Cardiac muscle cell (in vitro differentiated cells and primary cell): Measurements from ENCODE around the gene DZIP1. TPM values are rescaled to one million over a fixed set of nuclear protein-coding genes. Genes with fewer than 3 reads are reported as not detected.

Experiments used
- DNase-seq, 2 donors: peaks; one replicate each; pipeline versions ENCODE4 v3.0.0 to v3.0.0-alpha.2; 2010 to 2017; ENCODE audit warnings: low read depth in 1 of 2, low spot score in 1 of 2
- H3K27ac ChIP-seq: fragments of 200-600 bp; sonication (generic); 2 replicates; pipeline ENCODE4 v1.5.1; 2016
- H3K27me3 ChIP-seq: fragments of 200-600 bp; sonication (generic); 2 replicates; pipeline ENCODE4 v1.6.0; 2016; ENCODE audit warnings: control low read depth
- H3K36me3 ChIP-seq: fragments of 200-600 bp; sonication (generic); 2 replicates; pipeline ENCODE4 v1.5.1; 2016; ENCODE audit warnings: control low read depth
- H3K4me1 ChIP-seq: fragments of 200-600 bp; sonication (generic); 2 replicates; pipeline ENCODE4 v1.8.1; 2017; ENCODE audit warnings: low read depth, mild to moderate bottlenecking, mixed run types
- H3K4me3 ChIP-seq: fragments of 200-600 bp; sonication (generic); 2 replicates; pipeline ENCODE4 v1.5.1; 2016; ENCODE audit warnings: mild to moderate bottlenecking
- H3K9me3 ChIP-seq: fragments of 200-600 bp; sonication (generic); 2 replicates; pipeline ENCODE4 v1.5.1; 2017; ENCODE audit warnings: low read depth, mild to moderate bottlenecking, control low read depth
- polyA plus RNA-seq: library from polyadenylated mRNA; unstranded; fragments of >200 nt; fragmentation: Nextera tagmentation; extraction: Ambion mirVana; gene quantifications from 2 replicates; pipeline ENCODE4 v1.2.1, GENCODE V29; 2016
- total RNA-seq: library from RNA; depleted of rRNA; stranded (reverse); fragments of >200 nt; gene quantifications from 2 replicates; pipeline ENCODE4 v1.2.3, GENCODE V29; 2016
- TF ChIP-seq, protein P1 (sequence below): IDR thresholded peaks from 2 replicates; pipeline ENCODE4 v1.5.1; 2012; ENCODE audit warnings: low read depth, mild to moderate bottlenecking, low read length

DZIP1 gene
- total and polyA plus RNA-seq, 2 experiments from 2014 or later: 6.4 to 47.2 TPM

DNA sequence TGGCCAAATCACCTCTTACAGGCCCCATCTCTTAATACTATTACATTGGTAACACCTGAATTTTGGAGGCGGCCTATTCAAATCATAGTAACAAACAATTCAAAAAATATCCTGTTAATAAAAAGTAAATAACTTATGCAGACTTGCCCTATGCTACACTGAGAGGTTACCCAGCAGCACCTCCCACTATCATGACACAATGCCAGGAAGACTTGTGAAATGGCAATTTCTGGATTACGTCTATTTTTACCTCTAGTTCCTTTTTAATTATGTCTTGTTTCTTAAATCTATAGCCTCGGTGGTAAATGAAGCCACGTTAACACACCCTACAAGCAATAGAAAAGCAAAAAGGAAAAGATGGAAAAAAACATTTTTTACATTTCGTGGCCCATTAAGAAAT is 6.2 kb upstream of the DZIP1 start:
- Histone ChIP-seq H3K36me3 (no peaks in the 10 kb centered on the region), H3K27ac (no peak overlapping the region), H3K9me3 (no peaks in the 10 kb centered on the region), H3K4me3 (no peak overlapping the region), H3K4me1 (no peaks in the 10 kb centered on the region), H3K27me3 (no peaks in the 10 kb centered on the region)
- no peak for DNase-seq
- TF ChIP-seq, protein P1, sequence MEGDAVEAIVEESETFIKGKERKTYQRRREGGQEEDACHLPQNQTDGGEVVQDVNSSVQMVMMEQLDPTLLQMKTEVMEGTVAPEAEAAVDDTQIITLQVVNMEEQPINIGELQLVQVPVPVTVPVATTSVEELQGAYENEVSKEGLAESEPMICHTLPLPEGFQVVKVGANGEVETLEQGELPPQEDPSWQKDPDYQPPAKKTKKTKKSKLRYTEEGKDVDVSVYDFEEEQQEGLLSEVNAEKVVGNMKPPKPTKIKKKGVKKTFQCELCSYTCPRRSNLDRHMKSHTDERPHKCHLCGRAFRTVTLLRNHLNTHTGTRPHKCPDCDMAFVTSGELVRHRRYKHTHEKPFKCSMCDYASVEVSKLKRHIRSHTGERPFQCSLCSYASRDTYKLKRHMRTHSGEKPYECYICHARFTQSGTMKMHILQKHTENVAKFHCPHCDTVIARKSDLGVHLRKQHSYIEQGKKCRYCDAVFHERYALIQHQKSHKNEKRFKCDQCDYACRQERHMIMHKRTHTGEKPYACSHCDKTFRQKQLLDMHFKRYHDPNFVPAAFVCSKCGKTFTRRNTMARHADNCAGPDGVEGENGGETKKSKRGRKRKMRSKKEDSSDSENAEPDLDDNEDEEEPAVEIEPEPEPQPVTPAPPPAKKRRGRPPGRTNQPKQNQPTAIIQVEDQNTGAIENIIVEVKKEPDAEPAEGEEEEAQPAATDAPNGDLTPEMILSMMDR: no peak

DNA sequence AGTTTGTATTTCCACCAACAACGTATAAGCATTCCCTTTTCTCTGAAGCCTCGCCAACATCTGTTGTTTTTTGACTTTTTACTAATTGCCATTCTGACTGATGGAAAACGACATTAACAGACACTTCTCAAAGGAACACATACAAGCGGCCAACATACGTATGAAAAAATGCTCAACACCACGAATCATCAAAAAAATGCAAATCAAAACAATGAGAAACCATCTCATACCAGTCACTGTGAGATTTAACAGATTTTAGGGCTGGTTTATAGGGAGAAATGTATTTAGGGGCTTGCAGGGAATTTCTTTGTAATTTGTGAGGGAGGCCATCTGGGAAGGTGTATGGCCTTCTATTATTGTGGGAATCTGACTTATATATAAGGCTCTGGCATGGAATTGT is 2.8 kb upstream of the DZIP1 start:
- H3K36me3 ChIP-seq: no peaks in the 10 kb centered on the region
- TF ChIP-seq, protein P1: no peak
- H3K9me3 ChIP-seq: no peaks in the 10 kb centered on the region
- no peaks in the 10 kb centered on the region for H3K27me3 ChIP-seq
- no peak overlapping the region for H3K4me3 ChIP-seq
- H3K27ac ChIP-seq: no peak overlapping the region
- H3K4me1 ChIP-seq: peaks cover 10% of the 10 kb centered on the region
- DNase-seq: no peak

DNA sequence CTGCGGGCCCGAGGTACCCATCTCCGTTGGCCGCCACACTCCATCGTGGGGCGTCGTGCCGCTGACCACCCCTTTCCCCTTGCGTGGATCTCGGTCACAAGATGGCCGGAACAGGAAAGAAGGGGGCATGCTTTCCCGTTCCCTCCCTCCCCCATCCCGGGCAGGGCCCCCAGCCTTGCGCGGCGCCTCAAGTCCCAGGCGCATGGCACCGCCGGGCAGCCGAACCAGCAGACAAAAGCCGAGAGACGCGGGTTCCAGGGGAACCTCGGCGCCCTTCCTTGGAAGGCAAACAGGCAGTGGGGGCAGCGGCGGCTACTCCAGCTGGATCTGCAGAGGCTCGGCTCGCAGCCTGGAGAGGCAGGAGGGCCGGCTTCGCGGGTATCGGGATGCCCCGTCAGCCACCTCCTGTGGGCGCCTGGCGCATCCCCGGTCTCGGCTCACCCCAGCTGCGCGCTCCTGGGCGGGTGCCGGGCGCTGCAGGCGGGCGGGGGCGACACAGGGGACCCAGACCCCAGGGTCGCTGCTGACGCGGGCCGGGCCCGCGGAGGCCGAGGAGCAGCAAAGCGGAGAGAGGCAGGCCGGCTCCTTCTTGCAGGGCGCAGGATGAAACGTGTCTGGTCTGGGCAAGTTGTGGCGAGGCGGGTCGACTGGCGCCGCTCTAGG is 439 bp downstream of the DZIP1 start:
- Histone ChIP-seq H3K27me3 (no peaks in the 10 kb centered on the region), H3K4me1 (peaks cover 10% of the 10 kb centered on the region), H3K9me3 (no peaks in the 10 kb centered on the region), H3K4me3 (peak overlapping the region; percentile 47), H3K27ac (peak overlapping the region; percentile 24), H3K36me3 (peaks cover under 1% of the 10 kb centered on the region)
- peak; percentile 43 to 58 for DNase-seq
- TF ChIP-seq, protein P1: no peak

DNA sequence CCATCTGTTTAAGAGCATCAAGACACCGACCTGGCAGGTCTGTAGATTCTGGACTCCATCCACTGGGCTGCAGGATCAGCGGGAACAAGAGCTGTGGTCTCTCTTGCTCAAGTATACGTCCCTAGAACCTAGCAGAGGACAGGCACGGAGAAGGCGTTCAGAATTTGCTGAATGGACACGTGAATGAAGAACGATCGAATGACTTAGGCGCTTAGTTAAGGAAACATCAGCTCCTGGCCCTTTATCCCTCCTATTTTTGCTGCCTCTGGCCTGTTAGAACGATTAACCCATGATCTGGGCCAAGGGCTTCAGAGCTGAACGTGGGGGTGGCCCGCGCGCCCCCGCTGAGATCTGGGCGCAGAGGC is 953 bp downstream of the DZIP1 start:
- peak; percentile 37 to 49 for DNase-seq
- TF ChIP-seq, protein P1: no peak
- peak overlapping the region; percentile 47 for H3K4me3 ChIP-seq
- no peaks in the 10 kb centered on the region for H3K27me3 ChIP-seq
- H3K36me3 ChIP-seq: peaks cover 6% of the 10 kb centered on the region
- peaks cover 10% of the 10 kb centered on the region for H3K4me1 ChIP-seq
- H3K9me3 ChIP-seq: no peaks in the 10 kb centered on the region
- H3K27ac ChIP-seq: peak overlapping the region; percentile 24

DNA sequence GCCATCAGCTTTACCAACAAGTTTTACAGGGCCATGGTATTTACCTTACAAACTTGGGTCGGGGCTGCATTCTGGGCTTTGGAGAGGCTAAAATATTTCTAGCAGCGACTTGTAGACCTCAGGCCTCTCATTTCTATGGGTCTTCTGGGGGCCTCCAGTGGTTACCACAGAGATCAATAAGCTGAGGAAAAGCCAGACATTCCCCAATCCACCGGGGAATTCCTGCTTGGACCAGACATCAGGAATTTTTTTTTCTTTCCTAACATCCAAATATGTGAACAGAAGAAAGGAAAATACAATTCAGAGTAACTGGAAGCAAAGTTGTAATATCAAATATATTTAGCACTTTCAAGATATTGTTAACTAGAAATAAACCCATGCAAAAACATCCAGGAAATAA is 1.5 kb downstream of the DZIP1 start:
- H3K27ac ChIP-seq: no peak overlapping the region
- peak overlapping the region; percentile 47 for H3K4me3 ChIP-seq
- no peaks in the 10 kb centered on the region for H3K27me3 ChIP-seq
- H3K4me1 ChIP-seq: peaks cover 10% of the 10 kb centered on the region
- TF ChIP-seq, protein P1: no peak
- no peaks in the 10 kb centered on the region for H3K9me3 ChIP-seq
- peaks cover 11% of the 10 kb centered on the region for H3K36me3 ChIP-seq
- no peak for DNase-seq
